ENCODE results near the gene PID1. TPM values are rescaled to one million over a fixed set of nuclear protein-coding genes. Genes with fewer than 3 reads are reported as not detected.

The PID1 gene
- total RNA-seq, 1 donor from 2014 or later = 1.4 TPM

DNA sequence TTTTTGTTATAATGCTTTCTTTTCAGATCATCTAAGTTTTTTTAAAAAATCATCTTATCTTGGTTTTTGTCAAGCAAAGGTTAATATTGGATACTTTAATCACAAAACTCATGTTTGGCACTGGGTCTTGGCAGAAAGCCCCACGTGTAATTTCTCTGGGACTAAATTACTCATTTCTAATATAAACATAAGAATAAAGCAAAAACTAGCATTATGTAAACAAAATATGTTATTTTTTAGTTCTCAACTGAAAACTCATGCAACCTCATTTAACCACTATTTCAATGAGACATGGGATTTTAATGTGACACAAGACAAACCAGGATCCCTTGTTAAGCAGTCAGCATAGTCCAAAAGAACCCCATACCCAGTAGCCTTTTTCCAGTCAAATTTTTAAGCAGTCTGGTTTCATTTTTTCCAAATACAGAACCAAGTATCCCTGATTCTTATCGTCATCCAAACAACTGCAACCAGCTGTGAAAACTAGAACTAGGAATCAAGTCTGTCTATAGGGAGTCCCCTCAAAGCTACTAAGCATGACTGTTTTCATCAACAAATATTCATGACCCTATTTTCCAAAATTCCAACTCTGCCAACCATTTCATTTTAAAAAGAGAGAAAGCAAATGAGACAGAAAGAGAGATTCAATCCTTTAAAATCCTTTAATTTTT is 27.1 kb downstream of the PID1 start:
- Histone ChIP-seq H3F3A (ENCODE audit: low read depth) (no peaks in the 10 kb centered on the region), H3K9ac (no peak overlapping the region), H3K9me3 (ENCODE audit: low read depth) (peaks cover 4% of the 10 kb centered on the region), H3K27me3 (no peaks in the 10 kb centered on the region), H4K20me1 (ENCODE audit: low read depth) (no peaks in the 10 kb centered on the region), H3K27ac (no peak overlapping the region), H2AFZ (replicated peaks) (no peak overlapping the region), H3K4me1 (no peaks in the 10 kb centered on the region), H3K79me2 (ENCODE audit: low read depth) (no peaks in the 10 kb centered on the region), H3K4me3 (no peak overlapping the region), H3K4me2 (no peak overlapping the region), H3K36me3 (no peaks in the 10 kb centered on the region)
- Mint-ChIP-seq H3K4me1 (peaks cover 4% of the 10 kb centered on the region), H3K9me3 (peaks cover 15% of the 10 kb centered on the region), H3K4me3 (no peak overlapping the region), H3K27me3 (ENCODE audit: insufficient read depth, low read depth) (no peaks in the 10 kb centered on the region), H3K36me3 (no peaks in the 10 kb centered on the region), H3K27ac (no peak overlapping the region)
- no peak for TF ChIP-seq EZH2phosphoT487 (IDR thresholded peaks at IDR 0.05)
- DNase-seq (ENCODE audit: low spot score) = no peak

DNA sequence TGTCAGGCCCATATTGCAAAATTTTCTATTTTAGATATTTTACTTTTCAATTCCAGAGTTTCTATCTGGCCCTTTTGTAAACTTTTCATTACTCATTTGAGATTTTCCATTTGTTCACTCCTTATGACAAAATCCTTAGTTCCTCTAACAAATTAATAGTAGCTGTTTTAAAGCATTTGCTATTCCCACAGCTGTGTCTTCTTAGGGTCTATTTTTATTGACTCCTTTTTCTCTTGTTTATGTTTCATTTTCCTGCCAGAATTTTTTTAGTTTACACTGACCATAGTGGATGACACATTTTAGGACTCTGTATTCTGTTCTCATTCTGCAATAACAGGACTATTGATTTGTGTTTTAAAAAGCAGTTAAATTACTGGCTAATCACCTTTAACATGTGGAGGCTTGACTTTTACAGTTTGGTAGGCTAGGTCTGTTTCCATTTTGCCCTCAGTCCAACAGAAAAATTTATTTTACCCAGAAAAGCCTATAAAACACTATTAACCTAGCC is 30.0 kb downstream of the PID1 start:
- Mint-ChIP-seq H3K27me3 (ENCODE audit: insufficient read depth, low read depth) (no peaks in the 10 kb centered on the region), H3K4me3 (no peak overlapping the region), H3K27ac (no peak overlapping the region), H3K9me3 (peaks cover 15% of the 10 kb centered on the region), H3K4me1 (peaks cover 4% of the 10 kb centered on the region), H3K36me3 (no peaks in the 10 kb centered on the region)
- H3K27me3 ChIP-seq = no peaks in the 10 kb centered on the region
- no peaks in the 10 kb centered on the region for H3K79me2 ChIP-seq (ENCODE audit: low read depth)
- H3K27ac ChIP-seq = no peak overlapping the region
- no peak overlapping the region for H3K9ac ChIP-seq
- H2AFZ ChIP-seq (replicated peaks) = no peak overlapping the region
- no peaks in the 10 kb centered on the region for H3F3A ChIP-seq (ENCODE audit: low read depth)
- peaks cover 4% of the 10 kb centered on the region for H3K9me3 ChIP-seq (ENCODE audit: low read depth)
- H4K20me1 ChIP-seq (ENCODE audit: low read depth) = no peaks in the 10 kb centered on the region
- H3K4me2 ChIP-seq = no peak overlapping the region
- H3K36me3 ChIP-seq = no peaks in the 10 kb centered on the region
- H3K4me3 ChIP-seq = no peak overlapping the region
- no peak for DNase-seq (ENCODE audit: low spot score)
- H3K4me1 ChIP-seq = no peaks in the 10 kb centered on the region
- no peak for TF ChIP-seq EZH2 (IDR thresholded peaks at IDR 0.05)
- no peak for TF ChIP-seq EZH2phosphoT487 (IDR thresholded peaks at IDR 0.05)
- TF ChIP-seq, protein P1, sequence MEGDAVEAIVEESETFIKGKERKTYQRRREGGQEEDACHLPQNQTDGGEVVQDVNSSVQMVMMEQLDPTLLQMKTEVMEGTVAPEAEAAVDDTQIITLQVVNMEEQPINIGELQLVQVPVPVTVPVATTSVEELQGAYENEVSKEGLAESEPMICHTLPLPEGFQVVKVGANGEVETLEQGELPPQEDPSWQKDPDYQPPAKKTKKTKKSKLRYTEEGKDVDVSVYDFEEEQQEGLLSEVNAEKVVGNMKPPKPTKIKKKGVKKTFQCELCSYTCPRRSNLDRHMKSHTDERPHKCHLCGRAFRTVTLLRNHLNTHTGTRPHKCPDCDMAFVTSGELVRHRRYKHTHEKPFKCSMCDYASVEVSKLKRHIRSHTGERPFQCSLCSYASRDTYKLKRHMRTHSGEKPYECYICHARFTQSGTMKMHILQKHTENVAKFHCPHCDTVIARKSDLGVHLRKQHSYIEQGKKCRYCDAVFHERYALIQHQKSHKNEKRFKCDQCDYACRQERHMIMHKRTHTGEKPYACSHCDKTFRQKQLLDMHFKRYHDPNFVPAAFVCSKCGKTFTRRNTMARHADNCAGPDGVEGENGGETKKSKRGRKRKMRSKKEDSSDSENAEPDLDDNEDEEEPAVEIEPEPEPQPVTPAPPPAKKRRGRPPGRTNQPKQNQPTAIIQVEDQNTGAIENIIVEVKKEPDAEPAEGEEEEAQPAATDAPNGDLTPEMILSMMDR (IDR thresholded peaks at IDR 0.05) = no peak

DNA sequence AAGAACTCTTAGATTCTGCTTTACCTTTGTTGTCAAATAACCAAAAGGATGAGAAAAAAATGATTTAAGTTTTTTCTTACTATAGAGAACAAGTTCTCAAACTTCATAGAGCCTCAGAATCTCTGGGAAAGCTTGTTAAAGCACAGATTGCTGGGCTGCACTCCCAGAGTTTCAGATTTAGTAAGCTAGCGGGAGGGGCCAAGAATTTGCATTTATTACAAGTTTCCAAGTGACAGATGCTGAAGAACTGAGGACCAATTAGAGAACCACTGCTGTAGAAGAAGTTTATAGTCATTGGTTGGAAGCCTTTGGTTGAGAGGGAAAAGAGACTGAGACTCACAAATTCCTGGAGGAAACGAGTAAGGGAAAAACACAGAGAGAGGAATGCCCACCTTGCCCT is 32.1 kb downstream of the PID1 start:
- Mint-ChIP-seq H3K4me1 (no peaks in the 10 kb centered on the region), H3K9me3 (peaks cover 15% of the 10 kb centered on the region), H3K27me3 (ENCODE audit: insufficient read depth, low read depth) (no peaks in the 10 kb centered on the region), H3K4me3 (no peak overlapping the region), H3K27ac (no peak overlapping the region), H3K36me3 (no peaks in the 10 kb centered on the region)
- Histone ChIP-seq H3K4me3 (no peak overlapping the region), H3K27ac (no peak overlapping the region), H3K9ac (no peak overlapping the region), H3K4me2 (no peak overlapping the region), H3F3A (ENCODE audit: low read depth) (no peaks in the 10 kb centered on the region), H3K4me1 (no peaks in the 10 kb centered on the region), H4K20me1 (ENCODE audit: low read depth) (no peaks in the 10 kb centered on the region), H2AFZ (replicated peaks) (no peak overlapping the region), H3K79me2 (ENCODE audit: low read depth) (no peaks in the 10 kb centered on the region), H3K27me3 (no peaks in the 10 kb centered on the region), H3K9me3 (ENCODE audit: low read depth) (peaks cover 4% of the 10 kb centered on the region), H3K36me3 (no peaks in the 10 kb centered on the region)
- DNase-seq (ENCODE audit: low spot score) = no peak
- no peak for TF ChIP-seq EZH2phosphoT487 (IDR thresholded peaks at IDR 0.05)
- TF ChIP-seq, protein P1 (IDR thresholded peaks at IDR 0.05) = no peak
- TF ChIP-seq EZH2 (IDR thresholded peaks at IDR 0.05) = no peak

DNA sequence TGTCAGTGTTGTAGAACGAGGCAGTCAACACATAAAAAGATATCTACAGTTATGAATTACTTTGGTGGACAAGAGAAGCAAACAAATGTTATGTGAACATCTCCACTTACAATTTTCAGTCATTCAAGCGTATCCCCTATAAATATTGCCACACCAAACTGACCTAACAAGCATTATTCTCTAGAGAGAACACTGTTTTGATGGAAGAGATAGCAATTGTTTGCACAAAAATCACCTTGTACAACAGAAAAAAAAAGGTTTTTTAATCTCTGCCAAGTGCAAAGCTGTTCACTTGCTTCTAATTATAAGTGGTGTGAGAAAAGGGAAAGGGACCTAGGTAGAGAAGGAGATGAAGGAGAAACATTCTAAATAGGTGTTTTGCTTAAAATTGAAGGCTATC is 33.8 kb downstream of the PID1 start:
- Histone ChIP-seq H3K4me1 (no peaks in the 10 kb centered on the region), H3K9me3 (ENCODE audit: low read depth) (peaks cover 4% of the 10 kb centered on the region), H3K36me3 (no peaks in the 10 kb centered on the region), H3K27me3 (no peaks in the 10 kb centered on the region), H3F3A (ENCODE audit: low read depth) (no peaks in the 10 kb centered on the region), H4K20me1 (ENCODE audit: low read depth) (no peaks in the 10 kb centered on the region), H3K27ac (no peak overlapping the region), H3K4me2 (no peak overlapping the region), H2AFZ (replicated peaks) (no peak overlapping the region), H3K9ac (no peak overlapping the region), H3K79me2 (ENCODE audit: low read depth) (no peaks in the 10 kb centered on the region), H3K4me3 (no peak overlapping the region)
- no peak for TF ChIP-seq EZH2 (IDR thresholded peaks at IDR 0.05)
- no peak for TF ChIP-seq EZH2phosphoT487 (IDR thresholded peaks at IDR 0.05)
- TF ChIP-seq, protein P1 (IDR thresholded peaks at IDR 0.05) = no peak
- H3K4me1 Mint-ChIP-seq = no peaks in the 10 kb centered on the region
- H3K27ac Mint-ChIP-seq = no peak overlapping the region
- DNase-seq (ENCODE audit: low spot score) = no peak
- H3K9me3 Mint-ChIP-seq = peaks cover 8% of the 10 kb centered on the region
- H3K27me3 Mint-ChIP-seq (ENCODE audit: insufficient read depth, low read depth) = no peaks in the 10 kb centered on the region
- H3K4me3 Mint-ChIP-seq = no peak overlapping the region
- no peaks in the 10 kb centered on the region for H3K36me3 Mint-ChIP-seq

Data from neural progenitor cell (in vitro differentiated cells).